ENCODE measurements around the gene WFDC1.
A peak's percentile ranks its signal among the peaks of the same experiment; 100 is the strongest.
"Not testable (repeated sequence)": the region's sequence is repeated elsewhere in the genome, so short reads cannot be mapped to it uniquely, and the experiment has no call there.

The WFDC1 gene

GRCh38 chr16:84340325-84341040 lies 45.8 kb downstream of the WFDC1 start:
- no peak overlapping the region for H3K4me3 ChIP-seq (ENCODE audit: low read length)
- peak; percentile 91 for DNase-seq (ENCODE audit: low read depth)
- peak; percentile 60 for TF ChIP-seq CTCF (IDR thresholded peaks at IDR 0.05; ENCODE audit: insufficient read depth, low read depth, low read length, missing control alignments)

DNA sequence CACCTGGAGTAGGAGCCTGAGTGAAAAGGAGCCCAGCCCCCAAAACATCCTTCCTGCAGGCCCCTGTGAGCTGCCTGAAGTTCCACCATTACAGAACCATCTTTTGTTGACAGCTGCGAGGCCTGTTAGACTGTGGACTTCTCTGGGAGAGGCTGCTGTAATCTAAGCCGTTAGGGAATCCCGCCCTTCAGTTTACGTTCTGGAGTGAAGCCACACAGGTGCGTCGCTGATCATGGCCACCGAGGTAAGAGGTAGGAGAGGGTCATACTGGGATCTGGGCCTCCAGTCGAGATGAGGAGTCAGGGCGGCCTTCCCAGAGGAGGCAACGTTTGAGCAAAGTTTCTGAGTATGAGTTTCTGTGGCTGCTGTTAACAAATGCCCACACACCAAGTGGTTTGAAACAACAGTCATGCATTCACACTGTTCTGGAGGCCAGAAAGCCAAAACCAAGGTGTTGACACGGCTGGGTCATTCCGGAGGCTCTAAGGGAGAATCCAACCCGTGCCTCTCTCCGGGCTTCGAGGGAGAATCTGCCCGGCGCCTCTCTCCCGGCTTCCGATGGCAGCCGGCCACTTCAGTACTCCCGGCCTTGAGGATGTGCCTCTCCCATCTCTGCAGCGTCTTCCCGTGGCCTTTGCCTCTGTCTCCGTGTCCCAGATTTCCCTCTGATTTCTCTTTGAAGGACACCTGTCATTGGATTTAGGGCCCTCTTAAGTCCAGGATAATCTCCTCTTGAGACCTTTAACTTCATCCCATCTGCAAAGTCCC lies 47.0 kb downstream of the WFDC1 start:
- no peak for DNase-seq (ENCODE audit: low read depth)
- no peak for TF ChIP-seq CTCF (IDR thresholded peaks at IDR 0.05; ENCODE audit: insufficient read depth, low read depth, low read length, missing control alignments)
- no peak overlapping the region for H3K4me3 ChIP-seq (ENCODE audit: low read length)

- not testable (repeated sequence) for DNase-seq (ENCODE audit: low read depth); H3K4me3 ChIP-seq (ENCODE audit: low read length)
Measured at GRCh38 chr16:84343800-84344199, 49.1 kb downstream of the WFDC1 start.

- no peak for DNase-seq (ENCODE audit: low read depth)
- no peak overlapping the region for H3K4me3 ChIP-seq (ENCODE audit: low read length)
- no peak for TF ChIP-seq CTCF (IDR thresholded peaks at IDR 0.05; ENCODE audit: insufficient read depth, low read depth, low read length, missing control alignments)
Measured at GRCh38 chr16:84344781-84345180, 50.1 kb downstream of the WFDC1 start.

- no peak for DNase-seq (ENCODE audit: low read depth)
- no peak for TF ChIP-seq CTCF (IDR thresholded peaks at IDR 0.05; ENCODE audit: insufficient read depth, low read depth, low read length, missing control alignments)
- no peak overlapping the region for H3K4me3 ChIP-seq (ENCODE audit: low read length)
Measured at GRCh38 chr16:84347161-84347560, 52.5 kb downstream of the WFDC1 start.

DNA sequence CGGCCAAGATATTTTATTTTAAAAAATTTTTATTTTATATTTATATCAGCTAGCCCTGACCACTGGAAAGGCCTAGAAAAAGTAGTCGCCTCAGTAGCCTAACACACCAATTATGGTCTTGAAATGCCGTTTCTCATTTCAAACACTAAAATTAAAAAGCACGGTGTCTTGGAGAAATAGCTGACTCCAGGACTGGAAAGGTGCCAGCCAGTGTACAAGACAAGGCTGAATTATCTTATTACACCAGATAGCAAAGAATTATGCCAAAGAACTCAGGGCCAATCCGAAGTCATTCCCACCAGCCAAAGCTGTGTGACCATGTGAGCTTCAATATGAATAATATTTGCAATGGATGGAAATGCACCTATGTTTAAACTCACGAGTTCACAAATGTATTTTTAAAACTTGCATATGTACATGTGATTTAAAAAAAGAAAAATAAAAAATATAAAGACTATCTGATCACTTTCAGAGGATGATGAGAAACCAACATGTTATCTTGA lies 53.8 kb downstream of the WFDC1 start:
- H3K4me3 ChIP-seq (ENCODE audit: low read length) = no peak overlapping the region
- DNase-seq (ENCODE audit: low read depth) = no peak
- TF ChIP-seq CTCF (IDR thresholded peaks at IDR 0.05; ENCODE audit: insufficient read depth, low read depth, low read length, missing control alignments) = no peak

DNA sequence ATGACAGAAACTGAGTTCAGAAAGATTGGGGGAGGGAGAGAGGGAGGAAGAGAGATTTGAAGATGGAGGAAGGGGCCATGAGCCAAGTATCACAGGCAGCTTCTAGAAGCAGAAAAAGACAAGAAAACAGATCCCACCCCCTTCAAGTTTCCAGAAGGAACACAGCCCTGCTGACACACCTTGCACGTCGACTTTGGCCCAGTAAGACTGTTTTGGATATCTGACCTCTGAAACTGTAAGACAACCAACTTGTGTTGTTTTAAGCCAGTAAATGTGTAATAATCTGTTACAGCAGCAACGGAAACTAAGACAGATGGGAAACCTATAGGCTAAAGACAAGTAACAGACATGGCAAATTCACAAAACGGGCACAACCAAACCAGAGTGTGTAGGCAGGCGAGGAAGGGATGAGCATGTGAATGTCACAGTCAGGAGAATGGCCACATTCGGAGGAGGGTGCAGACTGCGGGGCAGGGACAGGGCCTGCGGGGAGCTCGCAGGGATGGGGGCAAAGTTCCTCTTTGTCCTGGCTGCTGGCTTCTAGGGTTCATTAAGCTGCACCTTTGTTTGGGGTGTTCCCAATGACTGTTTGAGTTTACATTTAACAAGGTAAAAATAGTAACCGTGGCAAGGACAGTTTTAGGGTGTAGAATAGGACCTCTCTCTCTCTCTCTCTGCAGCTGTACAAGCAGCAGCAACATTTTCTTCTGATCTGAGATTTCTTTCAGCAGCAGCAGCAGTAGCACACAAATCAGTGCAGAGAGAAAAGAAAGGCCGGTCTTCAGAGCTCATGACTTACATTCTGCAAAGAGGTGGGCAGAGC lies 55.4 kb downstream of the WFDC1 start:
- DNase-seq (ENCODE audit: low read depth) = no peak
- no peak for TF ChIP-seq CTCF (IDR thresholded peaks at IDR 0.05; ENCODE audit: insufficient read depth, low read depth, low read length, missing control alignments)
- H3K4me3 ChIP-seq (ENCODE audit: low read length) = no peak overlapping the region
